Loucy (cell line): Measurements from ENCODE around the gene GALNT5.

Source experiments
- H2AFZ ChIP-seq: fragments of 200-600 bp; sonication (generic); 2 replicates; pipeline ENCODE4 v1.6.0; 2016; ENCODE audit warnings: antibody characterized with exemption, mild to moderate bottlenecking, low read length, moderate library complexity
- H3F3A ChIP-seq: fragments of 200-600 bp; 2 replicates; pipeline ENCODE4 v1.6.0; 2016; ENCODE audit warnings: antibody characterized with exemption, low read depth, mild to moderate bottlenecking
- H3K27me3 ChIP-seq: fragments of 200-600 bp; sonication (generic); 2 replicates; pipeline ENCODE4 v1.6.1; 2014; ENCODE audit warnings: low read length, mild to moderate bottlenecking; ENCODE audit not compliant: insufficient read depth, poor library complexity, severe bottlenecking
- H3K36me3 ChIP-seq: fragments of 200-600 bp; sonication (generic); 2 replicates; pipeline ENCODE4 v1.6.1; 2016; ENCODE audit warnings: low read length; ENCODE audit not compliant: insufficient read depth
- H3K4me1 ChIP-seq: fragments of 200-600 bp; sonication (generic); 2 replicates; pipeline ENCODE4 v1.5.1; 2014; ENCODE audit warnings: low read length, mild to moderate bottlenecking; ENCODE audit not compliant: insufficient read depth, poor library complexity, severe bottlenecking
- H3K4me2 ChIP-seq: fragments of 200-600 bp; sonication (generic); 2 replicates; pipeline ENCODE4 v1.6.0; 2014; ENCODE audit warnings: antibody characterized with exemption, low read length, low read depth, mild to moderate bottlenecking; ENCODE audit not compliant: poor library complexity, severe bottlenecking
- H3K4me3 ChIP-seq: fragments of 200-600 bp; sonication (generic); 2 replicates; pipeline ENCODE4 v1.5.1; 2014; ENCODE audit warnings: low read length, mild to moderate bottlenecking, mixed read lengths; ENCODE audit not compliant: poor library complexity, severe bottlenecking
- H3K79me2 ChIP-seq: fragments of 200-600 bp; sonication (generic); 2 replicates; pipeline ENCODE4 v1.6.1; 2014; ENCODE audit warnings: low read length; ENCODE audit not compliant: insufficient read depth
- H3K9ac ChIP-seq: fragments of 200-600 bp; sonication (generic); 2 replicates; pipeline ENCODE4 v1.6.0; 2014; ENCODE audit warnings: mild to moderate bottlenecking, low read depth, low read length, moderate library complexity; ENCODE audit not compliant: poor library complexity, severe bottlenecking
- H3K9me2 ChIP-seq: fragments of 200-600 bp; sonication (generic); replicated peaks from 2 replicates; pipeline ENCODE4 v1.6.1; 2016; ENCODE audit warnings: low read depth, low read length, mixed read lengths
- H3K9me3 ChIP-seq: fragments of 200-600 bp; sonication (generic); 2 replicates; pipeline ENCODE4 v1.6.1; 2014; ENCODE audit warnings: mild to moderate bottlenecking, antibody characterized with exemption, low read length, low read depth; ENCODE audit not compliant: insufficient read depth
- H4K20me1 ChIP-seq: fragments of 200-600 bp; sonication (generic); 2 replicates; pipeline ENCODE4 v1.6.0; 2014; ENCODE audit warnings: antibody characterized with exemption, low read length, mild to moderate bottlenecking; ENCODE audit not compliant: insufficient read depth, poor library complexity, severe bottlenecking
- EZH2phosphoT487 ChIP-seq: fragments of 200-600 bp; IDR thresholded peaks from 2 replicates; pipeline ENCODE4 v1.6.1; 2018; ENCODE audit warnings: antibody characterized with exemption, mild to moderate bottlenecking, moderate library complexity, borderline replicate concordance
- TF ChIP-seq, protein P1 (sequence below): fragments of 200-600 bp; sonication (generic); conservative IDR thresholded peaks from 2 replicates; pipeline ENCODE4 v1.5.1; 2014; ENCODE audit warnings: mild to moderate bottlenecking, antibody characterized with exemption, low read length

Gene GALNT5

DNA sequence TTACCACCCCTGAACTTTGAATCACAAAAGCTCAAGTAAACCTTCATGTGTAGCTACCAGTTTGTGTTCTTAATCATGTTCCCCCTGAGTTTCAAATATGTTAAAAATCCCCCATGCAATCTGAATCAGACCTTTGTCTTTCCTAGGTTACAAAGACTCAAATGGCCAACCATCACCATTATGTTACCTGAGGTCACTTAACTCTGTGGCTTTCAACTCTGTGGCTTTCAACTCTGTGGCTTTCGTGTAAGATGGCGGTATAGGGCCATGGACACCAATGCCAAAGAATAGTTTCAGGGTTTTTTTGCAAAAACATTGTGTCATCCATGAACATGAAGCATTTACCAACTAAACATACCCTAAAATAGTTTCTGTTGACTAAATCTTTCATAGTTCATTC is 61.4 kb downstream of the GALNT5 start:
- H3K27me3 ChIP-seq: no peaks in the 10 kb centered on the region
- TF ChIP-seq, protein P1, sequence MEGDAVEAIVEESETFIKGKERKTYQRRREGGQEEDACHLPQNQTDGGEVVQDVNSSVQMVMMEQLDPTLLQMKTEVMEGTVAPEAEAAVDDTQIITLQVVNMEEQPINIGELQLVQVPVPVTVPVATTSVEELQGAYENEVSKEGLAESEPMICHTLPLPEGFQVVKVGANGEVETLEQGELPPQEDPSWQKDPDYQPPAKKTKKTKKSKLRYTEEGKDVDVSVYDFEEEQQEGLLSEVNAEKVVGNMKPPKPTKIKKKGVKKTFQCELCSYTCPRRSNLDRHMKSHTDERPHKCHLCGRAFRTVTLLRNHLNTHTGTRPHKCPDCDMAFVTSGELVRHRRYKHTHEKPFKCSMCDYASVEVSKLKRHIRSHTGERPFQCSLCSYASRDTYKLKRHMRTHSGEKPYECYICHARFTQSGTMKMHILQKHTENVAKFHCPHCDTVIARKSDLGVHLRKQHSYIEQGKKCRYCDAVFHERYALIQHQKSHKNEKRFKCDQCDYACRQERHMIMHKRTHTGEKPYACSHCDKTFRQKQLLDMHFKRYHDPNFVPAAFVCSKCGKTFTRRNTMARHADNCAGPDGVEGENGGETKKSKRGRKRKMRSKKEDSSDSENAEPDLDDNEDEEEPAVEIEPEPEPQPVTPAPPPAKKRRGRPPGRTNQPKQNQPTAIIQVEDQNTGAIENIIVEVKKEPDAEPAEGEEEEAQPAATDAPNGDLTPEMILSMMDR: no peak
- TF ChIP-seq EZH2phosphoT487: no peak
- no peaks in the 10 kb centered on the region for H3F3A ChIP-seq
- H3K4me1 ChIP-seq: no peaks in the 10 kb centered on the region
- H4K20me1 ChIP-seq: no peaks in the 10 kb centered on the region
- no peaks in the 10 kb centered on the region for H3K79me2 ChIP-seq
- no peaks in the 10 kb centered on the region for H3K36me3 ChIP-seq
- H3K4me3 ChIP-seq: no peak overlapping the region
- H3K9me3 ChIP-seq: no peaks in the 10 kb centered on the region
- no peak overlapping the region for H3K4me2 ChIP-seq
- H3K9me2 ChIP-seq: no peaks in the 10 kb centered on the region
- no peak overlapping the region for H3K9ac ChIP-seq
- H2AFZ ChIP-seq: no peak overlapping the region

DNA sequence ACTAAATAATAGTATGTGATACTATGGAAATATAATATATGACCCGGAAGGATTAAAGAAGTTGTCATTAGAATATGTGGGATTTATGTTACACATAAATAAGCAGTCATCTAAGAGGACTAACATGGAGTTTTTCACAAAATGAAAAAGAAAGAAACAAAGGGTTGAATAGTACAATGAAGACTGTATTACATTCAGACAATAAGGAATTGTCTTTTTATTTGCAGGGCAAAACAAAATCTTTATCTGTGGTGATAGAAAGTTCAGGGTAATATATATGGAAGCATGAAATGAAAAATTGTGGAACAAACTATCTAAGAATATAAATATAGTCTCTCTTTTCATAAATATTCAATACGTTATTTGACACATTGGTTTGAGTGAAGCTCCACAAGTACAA is 62.3 kb downstream of the GALNT5 start:
- no peak overlapping the region for H3K4me3 ChIP-seq
- H3K9me2 ChIP-seq: no peaks in the 10 kb centered on the region
- H3K9me3 ChIP-seq: no peaks in the 10 kb centered on the region
- H3K27me3 ChIP-seq: no peaks in the 10 kb centered on the region
- no peak overlapping the region for H3K9ac ChIP-seq
- no peak overlapping the region for H3K4me2 ChIP-seq
- TF ChIP-seq, protein P1: no peak
- no peak for TF ChIP-seq EZH2phosphoT487
- no peaks in the 10 kb centered on the region for H3K4me1 ChIP-seq
- no peaks in the 10 kb centered on the region for H4K20me1 ChIP-seq
- H3F3A ChIP-seq: no peaks in the 10 kb centered on the region
- H3K79me2 ChIP-seq: no peaks in the 10 kb centered on the region
- no peaks in the 10 kb centered on the region for H3K36me3 ChIP-seq
- no peak overlapping the region for H2AFZ ChIP-seq

DNA sequence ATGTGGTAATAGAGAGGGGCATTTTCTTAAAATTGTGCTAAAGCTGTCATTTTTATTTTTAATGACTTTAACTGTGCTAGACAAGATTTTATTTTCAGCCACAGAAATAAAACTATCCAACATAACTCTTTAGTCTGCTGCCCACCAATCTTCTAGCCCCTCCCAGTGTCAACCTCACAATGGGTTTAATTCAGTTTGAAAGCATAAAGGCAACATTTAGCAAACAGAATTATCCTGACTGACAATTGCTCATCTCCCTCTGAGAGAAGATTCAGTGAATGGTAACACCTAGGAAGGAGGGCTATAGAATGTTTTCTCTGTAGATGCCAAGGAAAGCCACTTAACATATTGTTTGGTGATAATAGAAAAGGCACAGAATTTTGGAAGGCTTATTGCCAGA is 62.9 kb downstream of the GALNT5 start:
- no peaks in the 10 kb centered on the region for H3K9me2 ChIP-seq
- no peaks in the 10 kb centered on the region for H3K4me1 ChIP-seq
- TF ChIP-seq, protein P1: no peak
- TF ChIP-seq EZH2phosphoT487: no peak
- no peaks in the 10 kb centered on the region for H4K20me1 ChIP-seq
- H3K9me3 ChIP-seq: no peaks in the 10 kb centered on the region
- no peak overlapping the region for H3K9ac ChIP-seq
- no peak overlapping the region for H3K4me2 ChIP-seq
- H3K79me2 ChIP-seq: no peaks in the 10 kb centered on the region
- H3K36me3 ChIP-seq: no peaks in the 10 kb centered on the region
- no peak overlapping the region for H2AFZ ChIP-seq
- no peaks in the 10 kb centered on the region for H3F3A ChIP-seq
- H3K4me3 ChIP-seq: no peak overlapping the region
- H3K27me3 ChIP-seq: no peaks in the 10 kb centered on the region
